Tibial nerve (tissue), 4 donors: ENCODE results near the gene ITSN2.
"Not testable (repeated sequence)": the region's sequence is repeated elsewhere in the genome, so short reads cannot be mapped to it uniquely, and the experiment has no call there.

Source experiments
- EP300 ChIP-seq, 2 donors: sonication (generic); formaldehyde crosslinking; IDR thresholded peaks; one replicate each; pipeline ENCODE4 v1.6.1; 2017; ENCODE audit warnings: antibody characterized with exemption in 2 of 2, mild to moderate bottlenecking in 1 of 2
- POLR2A ChIP-seq, 2 donors: fragments of 450-650 bp; IDR thresholded peaks; one replicate each; pipeline ENCODE4 v1.6.1; 2017; ENCODE audit warnings: antibody characterized with exemption in 2 of 2, mild to moderate bottlenecking in 2 of 2, moderate library complexity in 2 of 2
- TF ChIP-seq, protein P1 (sequence below), 5 experiments: fragments of 200-600 bp in 3 of 5; fragments of 450-650 bp in 2 of 5; sonication (generic) in 3 of 5; IDR thresholded peaks; one replicate each; pipeline ENCODE4 v1.5.1; 2016 to 2019; ENCODE audit warnings: antibody characterized with exemption in 5 of 5, mild to moderate bottlenecking in 3 of 5, moderate library complexity in 2 of 5

DNA sequence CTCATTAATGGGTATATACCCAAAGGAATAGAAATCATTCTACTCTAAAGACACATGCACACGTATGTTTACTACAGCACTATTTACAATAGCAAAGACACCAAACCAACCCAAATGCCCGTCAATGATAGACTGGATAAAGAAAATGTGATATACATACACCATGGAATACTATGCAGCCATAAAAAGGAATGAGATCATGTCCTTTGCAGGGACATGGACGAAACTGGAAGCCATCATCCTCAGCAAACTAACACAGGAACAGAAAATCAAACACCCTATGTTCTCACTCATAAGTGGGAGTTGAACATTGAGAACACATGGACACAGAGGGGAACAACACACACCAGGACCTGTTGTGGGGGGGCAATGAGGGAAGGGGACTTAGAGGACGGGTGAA, 3.2 kb downstream of the ITSN2 start:
- TF ChIP-seq, protein P1, sequence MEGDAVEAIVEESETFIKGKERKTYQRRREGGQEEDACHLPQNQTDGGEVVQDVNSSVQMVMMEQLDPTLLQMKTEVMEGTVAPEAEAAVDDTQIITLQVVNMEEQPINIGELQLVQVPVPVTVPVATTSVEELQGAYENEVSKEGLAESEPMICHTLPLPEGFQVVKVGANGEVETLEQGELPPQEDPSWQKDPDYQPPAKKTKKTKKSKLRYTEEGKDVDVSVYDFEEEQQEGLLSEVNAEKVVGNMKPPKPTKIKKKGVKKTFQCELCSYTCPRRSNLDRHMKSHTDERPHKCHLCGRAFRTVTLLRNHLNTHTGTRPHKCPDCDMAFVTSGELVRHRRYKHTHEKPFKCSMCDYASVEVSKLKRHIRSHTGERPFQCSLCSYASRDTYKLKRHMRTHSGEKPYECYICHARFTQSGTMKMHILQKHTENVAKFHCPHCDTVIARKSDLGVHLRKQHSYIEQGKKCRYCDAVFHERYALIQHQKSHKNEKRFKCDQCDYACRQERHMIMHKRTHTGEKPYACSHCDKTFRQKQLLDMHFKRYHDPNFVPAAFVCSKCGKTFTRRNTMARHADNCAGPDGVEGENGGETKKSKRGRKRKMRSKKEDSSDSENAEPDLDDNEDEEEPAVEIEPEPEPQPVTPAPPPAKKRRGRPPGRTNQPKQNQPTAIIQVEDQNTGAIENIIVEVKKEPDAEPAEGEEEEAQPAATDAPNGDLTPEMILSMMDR (IDR thresholded peaks at IDR 0.05), result not testable (repeated sequence)
- not testable (repeated sequence) for TF ChIP-seq EP300, POLR2A (IDR thresholded peaks at IDR 0.05)
